KOPT-K1 (cell line): ENCODE measurements around the gene PDIA2.
"Not testable (repeated sequence)": the region's sequence is repeated elsewhere in the genome, so short reads cannot be mapped to it uniquely, and the experiment has no call there.

Experiments
- H3K27ac ChIP-seq: fragments of 200-600 bp; sonication (generic); 2 replicates; pipeline ENCODE4 v1.5.1; 2016; ENCODE audit warnings: antibody characterized with exemption, mild to moderate bottlenecking, low read depth, low read length; ENCODE audit not compliant: poor library complexity, severe bottlenecking
- H3K36me3 ChIP-seq: fragments of 200-600 bp; sonication (generic); 2 replicates; pipeline ENCODE4 v1.5.1; 2017; ENCODE audit warnings: antibody characterized with exemption, mild to moderate bottlenecking, low read length, moderate library complexity; ENCODE audit not compliant: insufficient read depth
- H3K9me3 ChIP-seq: fragments of 200-600 bp; sonication (generic); 2 replicates; pipeline ENCODE4 v1.5.1; 2017; ENCODE audit warnings: antibody characterized with exemption, low read length, mild to moderate bottlenecking; ENCODE audit not compliant: insufficient read depth, poor library complexity, severe bottlenecking

Gene PDIA2

GRCh38 chr16:259226-259625 is 23.7 kb upstream of the PDIA2 start:
- Histone ChIP-seq H3K27ac (no peak overlapping the region), H3K36me3 (peaks cover 26% of the 10 kb centered on the region; the same call in 1 of the 2 replicates)

GRCh38 chr16:259814-260253 is 23.1 kb upstream of the PDIA2 start:
- H3K36me3 ChIP-seq: peaks cover 26% of the 10 kb centered on the region; the same call in 1 of the 2 replicates

More at GRCh38 chr16:259226-259625, 23.7 kb upstream of the PDIA2 start:
- H3K9me3 ChIP-seq: no peaks in the 10 kb centered on the region

GRCh38 chr16:260326-260725 is 22.6 kb upstream of the PDIA2 start:
- Histone ChIP-seq H3K27ac (no peak overlapping the region), H3K9me3 (no peaks in the 10 kb centered on the region), H3K36me3 (peaks cover 29% of the 10 kb centered on the region; the same call in 1 of the 2 replicates)

More at GRCh38 chr16:259814-260253, 23.1 kb upstream of the PDIA2 start:
- H3K9me3 ChIP-seq: no peaks in the 10 kb centered on the region
- no peak overlapping the region for H3K27ac ChIP-seq

GRCh38 chr16:261031-261691 is 21.8 kb upstream of the PDIA2 start:
- Histone ChIP-seq H3K36me3 (peaks cover 25% of the 10 kb centered on the region; the same call in 1 of the 2 replicates), H3K9me3 (no peaks in the 10 kb centered on the region), H3K27ac (no peak overlapping the region)

- Histone ChIP-seq H3K27ac (no peak overlapping the region), H3K9me3 (no peaks in the 10 kb centered on the region), H3K36me3 (peaks cover 24% of the 10 kb centered on the region; the same call in 1 of the 2 replicates)
Measured at GRCh38 chr16:262121-262745, 20.7 kb upstream of the PDIA2 start.

GRCh38 chr16:263182-263774 is 19.7 kb upstream of the PDIA2 start:
- no peaks in the 10 kb centered on the region for H3K9me3 ChIP-seq
- no peak overlapping the region for H3K27ac ChIP-seq
- peaks cover 24% of the 10 kb centered on the region; the same call in 1 of the 2 replicates for H3K36me3 ChIP-seq

GRCh38 chr16:263944-264343 is 19.0 kb upstream of the PDIA2 start:
- Histone ChIP-seq H3K36me3 (peaks cover 24% of the 10 kb centered on the region; the same call in 1 of the 2 replicates), H3K9me3 (no peaks in the 10 kb centered on the region)

GRCh38 chr16:264440-264951 is 18.5 kb upstream of the PDIA2 start:
- H3K36me3 ChIP-seq: peaks cover 24% of the 10 kb centered on the region; the same call in 1 of the 2 replicates
- H3K27ac ChIP-seq: no peak overlapping the region
- H3K9me3 ChIP-seq: no peaks in the 10 kb centered on the region

More at GRCh38 chr16:263944-264343, 19.0 kb upstream of the PDIA2 start:
- no peak overlapping the region for H3K27ac ChIP-seq

- Histone ChIP-seq H3K36me3 (peaks cover 24% of the 10 kb centered on the region; the same call in 1 of the 2 replicates), H3K9me3 (no peaks in the 10 kb centered on the region), H3K27ac (no peak overlapping the region)
Measured at GRCh38 chr16:265002-265529, 17.9 kb upstream of the PDIA2 start.

- H3K27ac ChIP-seq: no peak overlapping the region
- peaks cover 24% of the 10 kb centered on the region; the same call in 1 of the 2 replicates for H3K36me3 ChIP-seq
- no peaks in the 10 kb centered on the region for H3K9me3 ChIP-seq
Measured at GRCh38 chr16:265711-266110, 17.3 kb upstream of the PDIA2 start.

- Histone ChIP-seq H3K9me3 (no peaks in the 10 kb centered on the region), H3K36me3 (peaks cover 20% of the 10 kb centered on the region; the same call in 1 of the 2 replicates), H3K27ac (no peak overlapping the region)
Measured at GRCh38 chr16:266258-267164, 16.5 kb upstream of the PDIA2 start.

GRCh38 chr16:267562-267961 is 15.4 kb upstream of the PDIA2 start:
- not testable (repeated sequence) for H3K9me3 ChIP-seq, H3K27ac ChIP-seq
- H3K36me3 ChIP-seq: peaks cover 17% of the 10 kb centered on the region; the same call in 1 of the 2 replicates

GRCh38 chr16:268141-269053 is 14.6 kb upstream of the PDIA2 start:
- H3K36me3 ChIP-seq: peaks cover 17% of the 10 kb centered on the region; the same call in 1 of the 2 replicates
- H3K27ac ChIP-seq: no peak overlapping the region
- no peaks in the 10 kb centered on the region for H3K9me3 ChIP-seq
